H1 (cell line): ENCODE data around the gene ADAMTS8. TPM values are rescaled to one million over a fixed set of nuclear protein-coding genes. Genes with fewer than 3 reads are reported as not detected.

ENCODE experiments used
- ASH2L ChIP-seq: fragments of 200-600, 300-600 bp; sonication (generic); IDR thresholded peaks from one replicate; pipeline ENCODE4 v1.7.1; 2017; ENCODE audit warnings: low read length
- ATF3 ChIP-seq: IDR thresholded peaks from 2 replicates; pipeline ENCODE4 v1.6.1; 2011; ENCODE audit warnings: low read depth, mild to moderate bottlenecking, low read length; ENCODE audit not compliant: insufficient read depth
- BACH1 ChIP-seq: IDR thresholded peaks from 2 replicates; pipeline ENCODE4 v1.6.1; 2012; ENCODE audit warnings: low read length, improper control_type of control experiment
- CBX8 ChIP-seq: fragments of 300-800, 300-1000 bp; sonication (generic); IDR thresholded peaks from 2 replicates; pipeline ENCODE4 v1.7.1; 2016; ENCODE audit warnings: low read depth, low read length, borderline replicate concordance
- CEBPB ChIP-seq: IDR thresholded peaks from 2 replicates; pipeline ENCODE4 v1.6.1; 2012; ENCODE audit warnings: low read depth, low read length
- E2F6 ChIP-seq: IDR thresholded peaks from 2 replicates; pipeline ENCODE4 v1.6.1; 2012; ENCODE audit warnings: inconsistent platforms
- EZH2 ChIP-seq: fragments of 200-600 bp; sonication (generic); IDR thresholded peaks from 2 replicates; pipeline ENCODE4 v1.7.1; 2012; ENCODE audit warnings: low read depth, mild to moderate bottlenecking, moderate library complexity, low read length, inconsistent platforms; ENCODE audit not compliant: severe bottlenecking
- KDM4A ChIP-seq: IDR thresholded peaks from one replicate; pipeline ENCODE4 v1.7.1; 2012; ENCODE audit warnings: low read depth, mild to moderate bottlenecking, moderate library complexity, low read length, inconsistent platforms; ENCODE audit not compliant: severe bottlenecking
- KDM5A ChIP-seq: fragments of 200-600 bp; IDR thresholded peaks from 2 replicates; pipeline ENCODE4 v1.7.1; 2012; ENCODE audit warnings: mild to moderate bottlenecking, low read length, inconsistent platforms, mixed read lengths
- MAFK ChIP-seq: IDR thresholded peaks from 2 replicates; pipeline ENCODE4 v1.6.1; 2012; ENCODE audit warnings: low read depth, mild to moderate bottlenecking, improper control_type of control experiment, low read length
- SAP30 ChIP-seq: fragments of 300-600 bp; sonication (generic); IDR thresholded peaks from 2 replicates; pipeline ENCODE4 v1.7.1; 2012; ENCODE audit warnings: low read length, moderate library complexity, mild to moderate bottlenecking, inconsistent platforms; ENCODE audit not compliant: insufficient read depth, insufficient replicate concordance
- TAF1 ChIP-seq: IDR thresholded peaks from 2 replicates; pipeline ENCODE4 v1.6.1; 2011; ENCODE audit warnings: mild to moderate bottlenecking, low read depth, low read length
- TBP ChIP-seq: IDR thresholded peaks from 2 replicates; pipeline ENCODE4 v1.6.1; 2011; ENCODE audit warnings: low read depth, low read length, improper control_type of control experiment
- TEAD4 ChIP-seq: IDR thresholded peaks from 2 replicates; pipeline ENCODE4 v1.6.1; 2012; ENCODE audit warnings: low read depth, low read length, inconsistent platforms, mixed read lengths
- polyA plus RNA-seq, 7 experiments: library from polyadenylated mRNA; depleted of rRNA in 3 of 7; stranded (reverse) in 5 of 7; unstranded in 2 of 7; fragments of >200 nt in 5 of 7; fragments of 200-250 nt in 2 of 7; gene quantifications; 1 replicate in 5 of 7; 2 replicates in 1 of 7; 4 replicates in 1 of 7; pipeline versions ENCODE4 v1.2.1 to v1.2.3, GENCODE V29; 2011 to 2013; ENCODE audit warnings: missing spikeins in 2 of 7, mixed read lengths in 2 of 7
- total RNA-seq: library from RNA; stranded (reverse); fragmentation: NEBNext Ultra II Directional; extraction: Animal tissue kit (Norgen Biotek cat#: 25700); gene quantifications from 2 replicates; pipeline ENCODE4 v1.2.1, GENCODE V29; 2021
- TF ChIP-seq, protein P1 (sequence below): IDR thresholded peaks from 2 replicates; pipeline ENCODE4 v1.6.1; 2011; ENCODE audit warnings: low read length, improper control_type of control experiment
- TF ChIP-seq, protein P2 (sequence below): IDR thresholded peaks from 2 replicates; pipeline ENCODE4 v1.6.1; 2012; ENCODE audit warnings: low read length, inconsistent platforms

Gene ADAMTS8
- total and polyA plus RNA-seq, 2 of the 8 experiments (the other 6 are each of a cell fraction or from before 2014, with no cell fraction given): 9.3 to 16.6 TPM

DNA sequence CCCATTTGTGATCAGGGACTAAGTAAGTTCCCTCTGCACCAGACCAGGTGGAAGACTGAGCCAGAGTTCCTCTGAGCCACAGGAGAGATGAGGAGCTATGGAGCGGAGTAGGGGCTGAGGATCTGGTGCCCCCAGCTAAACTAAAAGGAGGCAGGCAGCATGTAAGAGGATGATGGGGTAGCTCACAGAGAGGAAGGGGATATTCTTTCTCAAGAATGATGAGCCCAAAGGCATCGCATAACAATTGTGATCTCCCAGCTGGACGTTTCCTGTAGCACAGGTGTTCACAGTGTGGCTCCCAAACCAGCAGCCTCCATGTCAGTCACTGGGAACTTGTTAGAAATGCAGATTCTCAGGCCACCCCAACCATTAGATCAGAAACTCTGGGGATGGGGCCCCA, 24.4 kb downstream of the ADAMTS8 start (continued):
- no peak for TF ChIP-seq SAP30
- no peak for TF ChIP-seq ATF3
- no peak for TF ChIP-seq KDM4A
- TF ChIP-seq, protein P1, sequence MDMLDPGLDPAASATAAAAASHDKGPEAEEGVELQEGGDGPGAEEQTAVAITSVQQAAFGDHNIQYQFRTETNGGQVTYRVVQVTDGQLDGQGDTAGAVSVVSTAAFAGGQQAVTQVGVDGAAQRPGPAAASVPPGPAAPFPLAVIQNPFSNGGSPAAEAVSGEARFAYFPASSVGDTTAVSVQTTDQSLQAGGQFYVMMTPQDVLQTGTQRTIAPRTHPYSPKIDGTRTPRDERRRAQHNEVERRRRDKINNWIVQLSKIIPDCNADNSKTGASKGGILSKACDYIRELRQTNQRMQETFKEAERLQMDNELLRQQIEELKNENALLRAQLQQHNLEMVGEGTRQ: no peak
- peak; percentile 16; the same call in 1 of the 2 replicates for TF ChIP-seq TAF1
- TF ChIP-seq E2F6: no peak
- no peak for TF ChIP-seq ASH2L
- no peak for TF ChIP-seq CEBPB
- no peak for TF ChIP-seq BACH1
- TF ChIP-seq EZH2: no peak
- no peak for TF ChIP-seq CBX8
- no peak; the same call in 1 of the 2 replicates for TF ChIP-seq TEAD4
- no peak for TF ChIP-seq MAFK
- TF ChIP-seq TBP: no peak
- TF ChIP-seq, protein P2, sequence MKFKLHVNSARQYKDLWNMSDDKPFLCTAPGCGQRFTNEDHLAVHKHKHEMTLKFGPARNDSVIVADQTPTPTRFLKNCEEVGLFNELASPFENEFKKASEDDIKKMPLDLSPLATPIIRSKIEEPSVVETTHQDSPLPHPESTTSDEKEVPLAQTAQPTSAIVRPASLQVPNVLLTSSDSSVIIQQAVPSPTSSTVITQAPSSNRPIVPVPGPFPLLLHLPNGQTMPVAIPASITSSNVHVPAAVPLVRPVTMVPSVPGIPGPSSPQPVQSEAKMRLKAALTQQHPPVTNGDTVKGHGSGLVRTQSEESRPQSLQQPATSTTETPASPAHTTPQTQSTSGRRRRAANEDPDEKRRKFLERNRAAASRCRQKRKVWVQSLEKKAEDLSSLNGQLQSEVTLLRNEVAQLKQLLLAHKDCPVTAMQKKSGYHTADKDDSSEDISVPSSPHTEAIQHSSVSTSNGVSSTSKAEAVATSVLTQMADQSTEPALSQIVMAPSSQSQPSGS: no peak; the same call in 1 of the 2 replicates
- no peak for TF ChIP-seq KDM5A
